GM12878 (cell line): ENCODE data around the gene CYP2S1. TPM values are rescaled to one million over a fixed set of nuclear protein-coding genes. Genes with fewer than 3 reads are reported as not detected.

Experiments
- ATAC-seq: fragments of 200-7000 bp; cut with Tn5 transposase; 3 replicates; pipeline ENCODE4 v1.9.1; 2020; ENCODE audit warnings: mild to moderate bottlenecking, moderate library complexity
- BruUV-seq: library from RNA; stranded (reverse); fragments of 400-500 nt; replicated peaks from 2 replicates; lab custom pipeline; 2021; lab: Mats Ljungman, UMichigan
- CTCF ChIA-PET: fragments of 300-600 bp; sonication (Branson Sonifier 250); formaldehyde crosslinking; extraction: SDS; loops from one replicate; lab custom pipeline; 2021; ENCODE audit warnings: inconsistent platforms; lab: Yijun Ruan, JAX
- POLR2A ChIA-PET: fragments of 350-600 bp; formaldehyde crosslinking; extraction: SDS; loops from one replicate; lab custom pipeline; 2021; ENCODE audit warnings: inconsistent platforms; lab: Charles Lee
- RAD21 ChIA-PET: fragments of 300-600 bp; sonication (Branson Sonifier 250); formaldehyde crosslinking; loops from one replicate; lab custom pipeline; 2023; ENCODE audit warnings: antibody characterized with exemption; ENCODE audit not compliant: unreplicated experiment; lab: Charles Lee
- SMC1A ChIA-PET: fragments of 300-600 bp; sonication (Branson Sonifier 250); formaldehyde crosslinking; loops from one replicate; lab custom pipeline; 2023; ENCODE audit not compliant: unreplicated experiment, uncharacterized antibody; lab: Charles Lee
- DNase-seq: peaks from one replicate; pipeline ENCODE4 v3.0.0-alpha.2; 2011; ENCODE audit warnings: low read depth, low spot score
- FAIRE-seq: peaks from 3 replicates; lab custom pipeline; 2011; peaks lifted over from hg19 to GRCh38; lab: Jason Lieb, UNC
- H2AFZ ChIP-seq: 2 replicates; pipeline ENCODE4 v1.6.0; 2011; ENCODE audit warnings: low read depth, low read length, control low read depth; ENCODE audit not compliant: control insufficient read depth
- H3K27ac ChIP-seq: 2 replicates; pipeline ENCODE4 v1.5.1; 2011; ENCODE audit warnings: control low read depth; ENCODE audit not compliant: control insufficient read depth, insufficient read depth
- H3K27me3 ChIP-seq, 2 experiments: replicated peaks in 1 of 2; 2 replicates each; pipeline versions ENCODE4 v1.6.0 to v1.6.1; 2011; ENCODE audit warnings: low read length in 1 of 2; ENCODE audit not compliant: control insufficient read depth in 2 of 2, insufficient read depth in 2 of 2
- H3K36me3 ChIP-seq, 2 experiments: 2 replicates each; pipeline ENCODE4 v1.5.1; 2011; ENCODE audit warnings: low read length in 1 of 2; ENCODE audit not compliant: control insufficient read depth in 2 of 2, insufficient read depth in 2 of 2
- H3K4me1 ChIP-seq: 2 replicates; pipeline ENCODE4 v1.6.1; 2011; ENCODE audit warnings: mild to moderate bottlenecking, low read length, moderate library complexity, mixed read lengths; ENCODE audit not compliant: control insufficient read depth, insufficient read depth
- H3K4me2 ChIP-seq: 2 replicates; pipeline ENCODE4 v1.6.0; 2011; ENCODE audit warnings: control low read depth; ENCODE audit not compliant: control insufficient read depth, insufficient read depth
- H3K4me3 ChIP-seq: fragments of 200-600 bp; sonication (generic); 2 replicates; pipeline ENCODE4 v1.5.1; 2016
- H3K79me2 ChIP-seq: 2 replicates; pipeline ENCODE4 v1.6.0; 2011; ENCODE audit warnings: low read length; ENCODE audit not compliant: control insufficient read depth, insufficient read depth
- H3K9ac ChIP-seq: 2 replicates; pipeline ENCODE4 v1.8.0; 2011; ENCODE audit warnings: low read length, control low read depth, mixed read lengths; ENCODE audit not compliant: control insufficient read depth, insufficient read depth
- H3K9me3 ChIP-seq: replicated peaks from 3 replicates; pipeline ENCODE4 v1.5.1; 2011; ENCODE audit warnings: mild to moderate bottlenecking, low read length; ENCODE audit not compliant: control insufficient read depth, insufficient read depth
- H4K20me1 ChIP-seq: 2 replicates; pipeline ENCODE4 v1.6.0; 2011; ENCODE audit not compliant: control insufficient read depth, insufficient read depth
- CBX5 ChIP-seq: sonication (generic); IDR thresholded peaks from 2 replicates; pipeline ENCODE4 v1.6.1; 2016; ENCODE audit warnings: low read depth, moderate library complexity, mild to moderate bottlenecking, inconsistent platforms
- CHD2 ChIP-seq: IDR thresholded peaks from 2 replicates; pipeline ENCODE4 v1.6.1; 2011; ENCODE audit warnings: low read depth, low read length, improper control_type of control experiment, borderline replicate concordance
- ESRRA ChIP-seq: IDR thresholded peaks from 2 replicates; pipeline ENCODE4 v1.6.1; 2012; ENCODE audit warnings: mild to moderate bottlenecking, low read length, improper control_type of control experiment
- FOS ChIP-seq: IDR thresholded peaks from 3 replicates; pipeline ENCODE4 v1.6.1; 2011; ENCODE audit warnings: borderline replicate concordance; ENCODE audit not compliant: insufficient read length; ENCODE audit errors: extremely low read depth
- IRF3 ChIP-seq: fragments of 450-650 bp; IDR thresholded peaks from 2 replicates; pipeline ENCODE4 v1.6.1; 2014; ENCODE audit warnings: mild to moderate bottlenecking
- KDM1A ChIP-seq: fragments of 200-600 bp; sonication (generic); IDR thresholded peaks from 2 replicates; pipeline ENCODE4 v1.6.1; 2016; ENCODE audit warnings: borderline replicate concordance
- RAD21 ChIP-seq: IDR thresholded peaks from 2 replicates; pipeline ENCODE4 v1.6.1; 2011; ENCODE audit warnings: mild to moderate bottlenecking, low read depth, low read length, moderate library complexity; ENCODE audit not compliant: insufficient read depth
- USF1 ChIP-seq: IDR thresholded peaks from 2 replicates; pipeline ENCODE4 v1.6.1; 2011; ENCODE audit warnings: borderline replicate concordance, low read depth, mild to moderate bottlenecking, moderate library complexity, mixed read lengths, low read length; ENCODE audit not compliant: insufficient read depth; ENCODE audit errors: extremely low read length
- ZNF24 ChIP-seq: fragments of 450-650 bp; IDR thresholded peaks from 2 replicates; pipeline ENCODE4 v1.6.1; 2017; ENCODE audit warnings: antibody characterized with exemption, mild to moderate bottlenecking
- WGBS: methylation state at CpG from one replicate; pipeline ENCODE4 v1.1.6; 2016; ENCODE audit warnings: low lambda C conversion rate; ENCODE audit not compliant: insufficient replicate concordance, insufficient coverage; ENCODE audit errors: missing lambda C conversion rate; 5-methylcytosine and 5-hydroxymethylcytosine counted together
- in situ Hi-C: fragments of 300-500 bp; cut with MboI; formaldehyde crosslinking; loops from 9 replicates; pipeline ENCODE4 v1.14.3; 2018; ENCODE audit warnings: mixed read lengths
- intact Hi-C: fragments of 100-400 bp; cut with micrococcal nuclease; formaldehyde crosslinking; loops from one replicate; pipeline ENCODE4 v1.14.2; 2022; ENCODE audit not compliant: unreplicated experiment
- polyA plus RNA-seq, 11 experiments: library from polyadenylated mRNA; depleted of rRNA in 4 of 11; unstranded in 6 of 11; stranded (reverse) in 5 of 11; fragments of >200 nt; fragmentation: Nextera tagmentation in 4 of 11; fragmentation: Illumina TruSeq in 1 of 11; extraction: Ambion mirVana in 4 of 11; extraction: Trizol in 1 of 11; gene quantifications; 1 replicate in 1 of 11; 2 replicates in 10 of 11; pipeline versions ENCODE4 v1.2.1 to v1.2.3, GENCODE V29; 2011 to 2016; ENCODE audit warnings: inconsistent platforms in 2 of 11, missing spikeins in 2 of 11, low read depth in 1 of 11
- total RNA-seq, 4 experiments: library from RNA; depleted of rRNA in 3 of 4; stranded (reverse); fragments of >200 nt in 3 of 4; fragmentation: Illumina TruSeq in 1 of 4; extraction: Trizol in 1 of 4; gene quantifications; 2 replicates each; pipeline versions ENCODE4 v1.2.1 to v1.2.3, GENCODE V29; 2013 to 2021

CYP2S1 gene
- total and polyA plus RNA-seq, 10 of the 15 experiments (the other 5 are each of a cell fraction or from before 2014, with no cell fraction given) = 0.03 to 0.28 (median 0.12) TPM; not detected in 2

DNA sequence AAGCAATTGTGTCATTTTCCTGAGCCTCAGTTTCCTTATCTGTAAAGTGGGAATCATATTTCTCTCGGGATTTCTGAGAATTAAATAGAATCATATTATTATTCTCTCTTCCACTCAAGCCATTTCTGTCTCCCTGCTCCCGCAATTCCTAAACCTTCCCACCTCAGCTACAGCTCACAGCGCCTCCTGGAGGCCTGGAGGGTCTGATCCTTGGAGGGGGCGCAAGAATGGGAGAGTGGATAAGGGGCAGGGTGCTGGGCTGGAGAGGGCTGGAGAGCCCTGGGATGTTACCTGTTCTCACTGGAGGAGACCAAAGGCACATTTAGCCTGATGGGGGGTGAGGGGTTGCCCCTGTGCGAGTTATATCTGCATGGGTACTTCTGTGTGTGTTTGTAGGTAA is 31.1 kb upstream of the CYP2S1 start:
- ChIA-PET POLR2A (no interaction called here), RAD21 (no interaction called here), SMC1A (no interaction called here), CTCF (interaction anchor here (0.7 kb wide), 1 partner anchor 138 kb away, joined by 3 read pairs; no protein-coding TSS in a partner anchor)
- ATAC-seq = no peak
- intact Hi-C loops = no loop called here
- in situ Hi-C loops = no loop called here
- FAIRE-seq = no peak
- Histone ChIP-seq H3K4me3 (no peak overlapping the region), H3K9me3 (no peaks in the 10 kb centered on the region), H3K4me1 (no peaks in the 10 kb centered on the region), H3K27ac (no peak overlapping the region), H3K4me2 (no peak overlapping the region), H3K9ac (no peak overlapping the region), H3K79me2 (no peaks in the 10 kb centered on the region), H2AFZ (no peak overlapping the region), H3K27me3 (no peaks in the 10 kb centered on the region), H3K36me3 (no peaks in the 10 kb centered on the region), H4K20me1 (no peaks in the 10 kb centered on the region)
- no peak for DNase-seq
- 74% methylated on average over 5 of the region's 5 CpGs for WGBS
- no TSS peak for BruUV-seq
- TF ChIP-seq ESRRA (no peak), RAD21 (no peak)

DNA sequence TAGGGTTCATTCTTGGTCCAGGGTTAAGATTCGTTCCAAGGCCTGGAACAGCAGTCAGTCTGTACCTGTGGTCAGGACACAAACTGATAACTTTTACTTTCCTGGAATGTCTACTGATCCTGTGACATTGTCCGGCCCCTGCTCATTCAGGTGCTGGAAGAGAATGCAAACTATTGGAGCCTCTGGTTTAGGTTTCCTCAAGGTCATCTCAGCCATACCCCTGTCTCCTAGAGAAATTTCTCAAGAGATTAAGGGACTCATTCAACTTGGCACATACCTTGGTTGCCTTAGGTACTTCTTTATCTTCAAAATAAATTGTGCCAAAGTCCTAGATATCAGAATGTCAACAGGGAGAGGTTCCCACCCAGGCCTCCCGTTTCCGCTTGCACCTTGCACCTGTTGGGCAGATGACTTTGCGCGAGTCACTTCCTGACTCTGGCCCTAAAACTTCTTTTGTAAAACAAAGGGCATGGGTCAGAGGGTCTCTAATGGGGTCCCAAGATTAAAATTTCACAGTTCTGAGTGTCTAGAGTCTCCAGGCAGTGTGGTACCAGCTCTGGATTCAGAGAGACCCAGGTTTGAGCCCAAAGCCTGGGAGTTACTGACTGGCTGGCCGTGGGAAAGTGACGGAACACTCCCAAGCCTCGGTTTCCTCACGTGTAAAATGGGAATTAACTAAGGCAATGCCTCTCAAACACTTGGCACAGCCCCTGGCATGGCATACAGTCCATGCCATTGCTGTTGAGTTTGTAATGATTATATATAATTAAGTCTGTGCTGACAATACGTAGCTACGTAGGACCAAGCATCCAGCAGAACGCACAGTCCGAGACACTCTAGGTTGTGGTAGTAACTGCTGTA is 25.8 kb upstream of the CYP2S1 start:
- Histone ChIP-seq H3K27ac (no peak overlapping the region), H3K4me3 (no peak overlapping the region), H3K79me2 (no peaks in the 10 kb centered on the region), H3K9me3 (no peaks in the 10 kb centered on the region), H3K4me2 (no peak overlapping the region), H3K36me3 (no peaks in the 10 kb centered on the region), H4K20me1 (no peaks in the 10 kb centered on the region), H3K9ac (no peak overlapping the region), H3K4me1 (no peaks in the 10 kb centered on the region), H3K27me3 (no peaks in the 10 kb centered on the region), H2AFZ (no peak overlapping the region)
- no peak for ATAC-seq
- CTCF ChIA-PET = no interaction called here
- intact Hi-C loops (no loop called here), in situ Hi-C loops (no loop called here)
- no peak for FAIRE-seq
- SMC1A ChIA-PET = no interaction called here
- POLR2A ChIA-PET = no interaction called here
- no peak for TF ChIP-seq CBX5
- no peak for TF ChIP-seq ZNF24
- TF ChIP-seq CHD2 = no peak
- no peak for TF ChIP-seq IRF3
- TF ChIP-seq FOS = no peak
- TF ChIP-seq KDM1A = no peak
- no peak for TF ChIP-seq USF1
- WGBS = 63% methylated on average over 14 of the region's 14 CpGs
- RAD21 ChIA-PET = no interaction called here
- no peak for DNase-seq
- no TSS peak for BruUV-seq
